Stimulated activated CD4-positive, alpha-beta T cell treated with anti-CD3 and anti-CD28 coated beads, TNF-alpha, amount 100 ng/mL, for 4 hours (primary cell): ENCODE results near the gene PHF21B.
"Not testable (repeated sequence)": the region's sequence is repeated elsewhere in the genome, so short reads cannot be mapped to it uniquely, and the experiment has no call there.

Experiments used
- DNase-seq, 3 experiments: peaks; one replicate each; pipeline ENCODE4 v3.0.0-alpha.2; 2020; ENCODE audit warnings: low read depth in 3 of 3

PHF21B gene

GRCh38 chr22:45009606-45010531, at the start of gene PHF21B:
Gene PHF21B (minus strand): TSS chr22:45010005. CDS start chr22:45009549, 456 bp downstream.
- DNase-seq = peak in 1 of 3 experiments; percentile 11

- no peak for DNase-seq
Measured at GRCh38 chr22:45059296-45059695, 49.5 kb upstream of the PHF21B start.

- DNase-seq = no peak
Measured at GRCh38 chr22:45058622-45058912, 48.8 kb upstream of the PHF21B start.

GRCh38 chr22:45055936-45056335, 46.1 kb upstream of the PHF21B start:
- no peak for DNase-seq

- DNase-seq = no peak
Measured at GRCh38 chr22:45053571-45053970, 43.8 kb upstream of the PHF21B start.

GRCh38 chr22:45053094-45053493, 43.3 kb upstream of the PHF21B start:
- DNase-seq = no peak

GRCh38 chr22:45052665-45053064, 42.9 kb upstream of the PHF21B start:
- DNase-seq = not testable (repeated sequence)

- DNase-seq = no peak
Measured at GRCh38 chr22:45051946-45052345, 42.1 kb upstream of the PHF21B start.

- no peak for DNase-seq
Measured at GRCh38 chr22:45051419-45051818, 41.6 kb upstream of the PHF21B start.

- DNase-seq = no peak
Measured at GRCh38 chr22:45047260-45047659, 37.5 kb upstream of the PHF21B start.

- DNase-seq = no peak
Measured at GRCh38 chr22:45045208-45045607, 35.4 kb upstream of the PHF21B start.

- no peak for DNase-seq
Measured at GRCh38 chr22:45042263-45042662, 32.5 kb upstream of the PHF21B start.

GRCh38 chr22:45039133-45039532, 29.3 kb upstream of the PHF21B start:
- DNase-seq = no peak

GRCh38 chr22:45036154-45036553, 26.3 kb upstream of the PHF21B start:
- DNase-seq = no peak

GRCh38 chr22:45034821-45035220, 25.0 kb upstream of the PHF21B start:
- no peak for DNase-seq

- no peak for DNase-seq
Measured at GRCh38 chr22:45034156-45034555, 24.4 kb upstream of the PHF21B start.

- no peak for DNase-seq
Measured at GRCh38 chr22:45033136-45033535, 23.3 kb upstream of the PHF21B start.

- DNase-seq = no peak
Measured at GRCh38 chr22:45031629-45032403, 22.0 kb upstream of the PHF21B start.

- DNase-seq = no peak
Measured at GRCh38 chr22:45029501-45029900, 19.7 kb upstream of the PHF21B start.

GRCh38 chr22:45026511-45026910, 16.7 kb upstream of the PHF21B start:
- no peak for DNase-seq

- DNase-seq = no peak
Measured at GRCh38 chr22:45023431-45023830, 13.6 kb upstream of the PHF21B start.

GRCh38 chr22:45019861-45020655, 10.3 kb upstream of the PHF21B start:
- no peak for DNase-seq
